Activated CD4-positive, alpha-beta T cell treated with anti-CD3 and anti-CD28 coated beads for 4 hours (primary cell): Measurements from ENCODE around the gene CAMK2B.

Experiments used
- DNase-seq, 2 donors: peaks; one replicate each; pipeline ENCODE4 v3.0.0-alpha.2; 2020

Gene CAMK2B

GRCh38 chr7:44325201-44325671 lies at the start of gene CAMK2B:
CAMK2B (minus strand) TSS chr7:44325594; CDS start chr7:44325421, 173 bp downstream.
- DNase-seq, result no peak

GRCh38 chr7:44374007-44374763 lies 48.8 kb upstream of the CAMK2B start:
- no peak for DNase-seq

DNA sequence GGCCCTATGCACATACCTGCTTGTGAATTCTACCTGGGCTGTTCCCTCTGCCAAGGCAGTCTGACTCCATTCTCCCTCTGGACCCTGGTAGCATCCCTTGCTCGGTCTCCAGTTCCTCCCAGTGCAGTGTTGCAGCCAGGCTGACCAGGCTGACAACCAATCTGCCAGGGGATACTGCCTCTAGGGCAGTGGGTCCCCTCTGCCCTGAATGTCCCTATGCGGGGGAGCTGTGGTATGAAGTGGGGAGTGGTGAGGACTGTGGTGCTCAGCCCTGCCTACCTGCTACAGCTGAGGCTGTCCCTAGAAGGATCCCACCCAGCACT lies 48.0 kb upstream of the CAMK2B start:
- no peak for DNase-seq

- DNase-seq, result no peak
These were observed 47.4 kb upstream of the CAMK2B start for GRCh38 chr7:44372560-44373417.

GRCh38 chr7:44368885-44369284 lies 43.5 kb upstream of the CAMK2B start:
- no peak for DNase-seq

DNA sequence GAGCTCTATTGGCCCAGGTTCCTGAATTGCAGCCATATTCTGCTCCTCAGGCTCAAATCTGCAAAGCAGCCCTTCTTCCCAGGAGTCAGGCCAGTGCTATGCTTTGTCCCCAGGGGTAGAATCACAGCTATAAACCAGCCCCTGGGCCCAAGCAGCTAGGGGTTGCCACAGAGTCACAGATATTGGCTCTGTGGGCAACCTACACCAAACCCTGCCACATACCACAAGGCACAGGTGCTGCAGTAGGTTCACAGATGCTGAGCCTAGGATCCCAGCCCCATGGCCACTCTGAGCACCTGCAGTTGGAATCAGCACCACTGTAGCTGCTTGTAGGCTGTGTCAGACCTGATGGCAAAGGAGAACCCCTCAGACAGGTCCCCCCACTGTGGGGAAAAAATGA lies 43.1 kb upstream of the CAMK2B start:
- no peak for DNase-seq

GRCh38 chr7:44367475-44368043 lies 42.2 kb upstream of the CAMK2B start:
- no peak for DNase-seq

- no peak for DNase-seq
These were observed 41.6 kb upstream of the CAMK2B start for GRCh38 chr7:44366986-44367385.

GRCh38 chr7:44353668-44354067 lies 28.3 kb upstream of the CAMK2B start:
- no peak for DNase-seq

DNA sequence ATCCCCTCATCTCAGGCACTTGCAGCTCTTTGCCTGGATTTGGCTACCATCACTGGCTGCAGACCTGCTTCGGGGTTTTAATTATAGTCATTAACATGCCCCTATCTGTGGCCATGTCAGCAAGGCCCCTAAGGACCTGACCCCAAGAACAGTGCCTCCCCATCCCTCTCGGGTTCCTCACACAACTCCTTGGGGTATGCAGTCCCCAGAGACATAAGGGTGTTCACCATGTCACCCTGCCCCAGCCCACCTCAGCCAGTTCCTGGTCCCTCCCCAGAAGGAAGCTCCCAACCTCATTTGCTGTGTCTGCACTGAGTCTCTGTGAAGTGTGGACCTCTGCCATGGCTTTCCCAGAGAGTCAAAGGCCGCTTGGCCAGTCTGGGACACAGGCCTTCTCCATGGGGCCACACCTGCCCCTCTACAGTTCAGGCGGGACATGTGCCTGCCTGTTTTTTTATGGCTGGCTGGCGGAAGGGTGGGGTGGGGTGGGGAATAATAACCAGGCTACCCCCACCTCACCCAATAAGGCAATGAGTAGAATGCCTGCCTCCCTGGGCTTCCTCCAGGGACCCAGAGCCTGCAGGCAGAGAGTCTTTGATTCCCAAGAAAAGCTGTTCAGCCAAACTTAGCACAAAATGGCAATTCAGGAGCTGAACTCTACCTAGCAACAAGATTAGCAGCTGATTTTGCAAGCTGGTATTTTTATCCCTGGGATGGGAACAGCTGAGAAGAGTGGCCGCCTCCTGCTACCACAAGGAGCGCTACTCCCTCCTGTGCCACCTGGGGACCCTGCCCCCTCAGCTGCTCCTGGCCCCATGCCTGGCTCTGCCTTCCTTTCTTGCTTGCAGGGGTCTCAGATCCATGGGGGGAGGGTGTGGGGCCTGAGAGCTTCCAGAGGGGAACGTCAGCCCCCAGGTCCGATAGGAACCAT lies 23.7 kb upstream of the CAMK2B start:
- no peak for DNase-seq

GRCh38 chr7:44348300-44348699 lies 22.9 kb upstream of the CAMK2B start:
- no peak for DNase-seq

- no peak for DNase-seq
These were observed 22.2 kb upstream of the CAMK2B start for GRCh38 chr7:44347546-44348114.

DNA sequence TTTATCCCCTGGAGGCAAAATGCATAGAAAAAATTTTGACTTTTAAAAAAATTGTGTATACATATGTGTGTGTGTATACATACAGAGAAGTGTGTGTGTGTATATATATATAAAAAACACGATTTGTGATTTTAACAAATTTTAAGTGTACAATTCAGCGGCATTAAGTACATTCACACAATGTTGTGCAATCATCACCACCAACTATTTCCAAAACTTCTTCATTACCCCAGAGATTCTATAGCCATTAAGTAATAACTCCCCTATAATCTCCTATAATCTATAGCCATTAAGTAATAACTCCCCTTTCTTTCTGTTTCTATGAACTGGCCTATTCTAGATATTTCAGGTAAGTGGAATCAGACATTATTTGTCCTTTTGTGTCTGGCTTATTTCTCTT lies 20.7 kb upstream of the CAMK2B start:
- DNase-seq, result no peak

- no peak for DNase-seq
These were observed 16.0 kb upstream of the CAMK2B start for GRCh38 chr7:44341401-44341800.

DNA sequence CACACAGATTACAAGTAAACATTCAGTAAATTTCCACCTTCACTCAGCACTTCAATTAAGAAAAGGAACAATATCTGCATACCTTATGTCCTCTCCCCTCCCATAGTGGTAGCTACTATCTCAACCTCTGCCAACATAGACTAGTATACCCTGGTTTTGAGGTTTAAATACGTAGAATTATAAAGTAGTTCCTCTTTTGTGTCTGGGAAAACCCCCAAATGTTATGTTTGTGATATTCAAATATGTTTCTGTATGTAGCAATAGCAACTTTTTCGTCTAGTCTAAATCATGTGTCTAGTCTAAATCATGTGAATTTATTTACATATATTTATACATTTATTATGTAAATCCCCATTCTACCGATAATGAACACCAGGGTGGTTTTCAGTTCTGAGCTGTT lies 13.2 kb upstream of the CAMK2B start:
- no peak for DNase-seq

GRCh38 chr7:44336491-44336890 lies 11.1 kb upstream of the CAMK2B start:
- DNase-seq, result no peak

DNA sequence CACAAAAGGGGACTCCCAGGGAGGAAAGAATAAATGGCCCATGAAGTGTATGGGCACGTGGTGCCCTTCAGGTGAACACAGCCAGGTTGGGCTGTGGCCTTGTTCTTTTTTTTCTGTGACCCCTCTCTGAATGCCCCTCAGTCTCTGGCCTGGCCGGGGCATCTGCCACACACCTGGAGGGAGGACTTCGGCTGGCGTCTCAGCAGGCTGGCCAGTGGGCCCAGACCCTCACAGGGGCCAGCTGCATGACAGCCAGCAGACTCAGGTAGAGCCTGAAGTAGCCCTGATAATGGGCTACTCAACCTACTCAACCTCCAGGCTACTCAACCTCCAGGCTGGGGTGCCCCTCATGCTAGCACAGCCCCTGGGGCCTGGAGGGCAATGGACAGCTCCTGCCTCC lies 9.8 kb upstream of the CAMK2B start:
- DNase-seq, result no peak

- DNase-seq, result no peak
These were observed 9.3 kb upstream of the CAMK2B start for GRCh38 chr7:44334734-44335097.

DNA sequence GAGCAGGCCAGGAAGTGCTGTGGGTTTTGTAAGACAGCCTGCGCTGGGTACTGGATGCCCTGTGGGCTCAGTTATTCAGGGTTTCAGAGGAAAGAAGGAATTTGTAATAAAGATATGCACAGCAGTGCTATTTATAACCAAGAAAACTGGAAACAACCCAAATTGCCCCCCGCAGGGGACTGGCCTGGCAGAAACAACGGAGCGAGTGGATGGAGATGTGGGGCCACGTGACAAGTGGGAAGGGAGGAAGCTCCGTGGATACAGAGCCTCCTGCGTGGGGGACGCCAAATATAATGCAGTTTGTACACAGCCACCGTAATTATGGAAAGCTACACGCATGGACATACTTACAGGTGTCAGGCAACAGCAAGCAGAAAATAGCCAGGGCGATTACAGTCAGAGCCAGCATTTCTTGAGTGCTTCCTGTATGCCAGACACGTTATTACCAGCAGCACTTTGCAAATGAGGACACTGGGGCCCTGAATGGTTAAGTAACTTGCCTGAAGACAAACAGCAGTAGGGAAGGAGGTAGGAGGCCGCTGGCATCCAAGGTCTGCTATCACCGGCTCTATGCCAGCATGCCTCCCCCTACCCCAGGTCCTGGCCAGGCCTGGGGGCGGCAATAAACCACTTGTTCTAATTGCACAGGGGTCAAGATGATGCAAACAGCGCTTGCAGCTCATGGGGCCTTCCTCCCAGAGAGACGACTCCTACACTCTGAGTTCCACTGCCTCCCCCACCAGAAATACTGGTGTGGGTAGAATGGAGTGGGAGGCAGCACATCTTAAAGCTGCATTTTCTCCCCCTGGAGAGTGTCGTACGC lies 8.7 kb upstream of the CAMK2B start:
- DNase-seq, result no peak

GRCh38 chr7:44331682-44332081 lies 6.3 kb upstream of the CAMK2B start:
- DNase-seq, result no peak

DNA sequence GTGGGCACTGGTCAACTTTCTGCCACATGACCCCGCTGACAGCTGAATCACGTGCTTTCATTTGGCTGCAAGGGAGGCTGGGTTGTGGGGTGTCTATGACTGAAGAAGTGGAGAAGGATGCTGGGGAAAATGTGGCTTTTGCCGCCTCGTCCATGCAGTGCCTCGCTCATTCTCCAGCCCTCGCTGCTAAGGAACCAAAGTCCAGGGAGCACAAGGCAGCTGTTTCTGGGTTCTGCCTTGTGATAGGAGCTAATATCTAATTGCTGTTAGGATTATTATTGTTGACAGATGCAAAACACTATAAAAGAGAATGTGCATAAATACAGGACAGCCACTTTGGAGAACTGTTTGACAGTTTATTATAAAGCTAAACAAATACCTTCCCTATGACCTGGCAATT lies 4.9 kb upstream of the CAMK2B start:
- DNase-seq, result no peak

DNA sequence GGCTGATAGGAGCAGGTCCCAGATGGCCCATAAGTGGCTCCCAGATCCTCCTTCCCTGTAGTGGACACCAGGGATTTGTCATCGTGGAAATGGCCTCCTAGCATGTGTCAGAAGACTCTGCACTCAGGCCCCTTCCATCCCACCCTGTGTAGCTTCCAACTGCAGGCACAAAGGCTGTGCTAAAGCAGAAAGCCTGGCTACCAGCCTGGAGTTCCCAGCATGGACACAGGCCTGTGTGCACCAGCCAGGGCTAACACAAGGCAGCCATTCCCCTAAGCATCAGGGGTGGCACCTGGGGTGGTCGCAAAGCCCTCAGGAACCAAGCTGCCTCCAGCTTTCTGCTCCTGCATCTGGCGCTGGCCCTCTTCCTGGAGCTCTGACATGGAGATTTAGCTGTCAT lies 4.5 kb upstream of the CAMK2B start:
- no peak for DNase-seq
